ENCODE data around the gene GMIP.
A peak's percentile ranks its signal among the peaks of the same experiment; 100 is the strongest.

The GMIP gene

GRCh38 chr19:19659646-19660245 lies 16.3 kb upstream of the GMIP start:
- no peak for DNase-seq (ENCODE audit: low spot score)

DNA sequence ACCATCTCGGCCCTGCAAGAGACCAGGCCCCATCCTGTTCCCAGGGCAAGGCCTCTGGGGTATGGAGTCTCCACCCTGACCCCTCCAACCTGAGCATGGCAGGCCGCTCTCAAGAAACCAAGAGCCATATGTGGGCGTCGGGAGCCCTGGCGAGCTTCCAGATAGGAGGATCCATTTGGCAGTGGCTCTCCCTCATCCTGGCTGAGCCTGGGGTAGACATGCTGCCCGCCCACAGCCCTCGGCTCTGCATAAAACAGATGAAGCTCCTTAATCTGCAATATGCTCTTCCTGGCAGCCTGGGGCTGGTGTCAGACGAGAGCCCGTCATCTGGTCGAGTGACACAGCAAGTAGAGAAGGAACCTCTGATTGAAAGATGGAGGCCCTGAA lies 13.9 kb upstream of the GMIP start:
- DNase-seq (ENCODE audit: low spot score), result peak; percentile 7

- peak; percentile 4 for DNase-seq (ENCODE audit: low spot score)
Measured at GRCh38 chr19:19656451-19657396, 13.3 kb upstream of the GMIP start.

- DNase-seq (ENCODE audit: low spot score), result peak; percentile 6
Measured at GRCh38 chr19:19655641-19656343, 12.3 kb upstream of the GMIP start.

- DNase-seq (ENCODE audit: low spot score), result no peak
Measured at GRCh38 chr19:19655051-19655594, 11.7 kb upstream of the GMIP start.

DNA sequence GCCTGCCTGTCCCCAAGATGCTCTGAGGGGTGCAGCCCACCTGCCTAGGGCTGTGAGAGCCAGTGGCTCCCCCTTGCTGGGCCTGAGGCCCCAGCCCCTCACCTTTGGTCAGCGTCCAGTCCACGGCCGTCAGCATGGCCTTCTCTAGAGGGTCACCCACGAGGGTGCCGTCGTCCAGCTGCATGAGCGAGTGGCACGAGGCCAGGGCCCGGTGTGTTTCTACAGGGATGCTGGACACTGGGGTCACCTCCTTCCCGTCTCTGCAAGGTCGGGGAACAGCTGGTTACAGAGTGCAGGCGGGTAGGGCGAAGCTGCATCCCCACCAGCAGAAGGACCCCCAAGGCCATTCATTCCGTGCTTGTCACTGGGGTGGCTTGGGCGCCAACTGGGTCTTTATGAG lies 11.0 kb upstream of the GMIP start:
- no peak for DNase-seq (ENCODE audit: low spot score)

- DNase-seq (ENCODE audit: low spot score), result no peak
Measured at GRCh38 chr19:19653597-19654147, 10.2 kb upstream of the GMIP start.

DNA sequence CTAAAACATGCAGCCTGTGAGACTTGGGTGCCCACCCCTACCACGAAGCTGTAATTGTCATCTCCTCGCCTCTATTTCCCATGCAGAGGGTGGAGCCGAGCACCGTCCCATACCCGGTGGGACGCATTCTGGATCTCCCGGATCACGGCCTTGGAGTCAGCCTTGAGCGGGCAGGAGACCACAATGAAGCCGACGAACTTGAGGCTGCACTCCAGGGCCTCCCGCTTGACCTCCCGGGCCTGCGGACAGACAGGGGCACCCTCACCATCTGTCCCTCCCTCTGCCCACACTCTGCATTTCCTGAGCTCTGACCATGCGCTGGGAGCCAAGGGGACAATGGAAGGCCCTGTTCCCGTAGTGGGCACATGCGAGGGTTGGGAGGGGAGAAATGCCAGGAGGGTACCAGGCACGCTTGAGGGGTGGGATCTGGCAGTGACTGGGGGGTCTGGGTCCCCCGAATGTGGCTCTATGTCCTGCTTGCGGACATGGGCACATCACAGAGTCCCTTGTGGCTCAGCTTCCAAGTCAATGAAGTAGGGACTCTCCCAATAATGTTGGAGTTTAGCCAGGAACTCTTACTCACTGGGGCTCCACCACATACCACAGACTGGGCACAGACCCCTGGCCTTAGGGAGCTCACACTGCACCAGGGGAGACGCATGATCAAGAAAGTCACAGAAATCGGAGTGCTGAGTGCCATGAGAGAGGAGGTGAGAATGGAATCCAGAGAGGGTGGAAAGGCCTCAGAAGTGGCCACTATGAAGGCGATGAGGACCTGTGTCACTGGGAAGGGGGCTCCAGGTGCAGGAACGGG lies 9.2 kb upstream of the GMIP start:
- no peak for DNase-seq (ENCODE audit: low spot score)

DNA sequence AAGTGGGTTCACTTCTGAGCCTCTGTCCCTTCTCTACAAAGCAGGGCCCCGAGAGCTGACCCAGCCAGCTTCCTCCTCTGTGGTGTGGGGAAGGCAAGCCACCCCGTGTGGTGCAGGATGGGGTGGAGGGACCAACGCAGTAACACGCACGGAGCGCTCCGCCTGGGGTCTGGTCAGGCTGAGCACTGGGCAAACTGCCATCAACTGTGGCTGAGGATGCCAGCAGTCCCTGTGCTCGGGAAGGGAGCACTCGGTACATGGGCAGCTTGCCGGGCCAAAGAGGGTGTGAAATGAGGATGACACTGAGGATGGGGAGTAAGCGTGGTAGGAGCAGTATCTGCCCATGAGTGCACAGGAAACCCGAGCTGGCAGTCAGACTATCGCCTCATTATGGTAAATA lies 7.6 kb upstream of the GMIP start:
- no peak for DNase-seq (ENCODE audit: low spot score)

- no peak for DNase-seq (ENCODE audit: low spot score)
Measured at GRCh38 chr19:19650331-19650730, 6.9 kb upstream of the GMIP start.

DNA sequence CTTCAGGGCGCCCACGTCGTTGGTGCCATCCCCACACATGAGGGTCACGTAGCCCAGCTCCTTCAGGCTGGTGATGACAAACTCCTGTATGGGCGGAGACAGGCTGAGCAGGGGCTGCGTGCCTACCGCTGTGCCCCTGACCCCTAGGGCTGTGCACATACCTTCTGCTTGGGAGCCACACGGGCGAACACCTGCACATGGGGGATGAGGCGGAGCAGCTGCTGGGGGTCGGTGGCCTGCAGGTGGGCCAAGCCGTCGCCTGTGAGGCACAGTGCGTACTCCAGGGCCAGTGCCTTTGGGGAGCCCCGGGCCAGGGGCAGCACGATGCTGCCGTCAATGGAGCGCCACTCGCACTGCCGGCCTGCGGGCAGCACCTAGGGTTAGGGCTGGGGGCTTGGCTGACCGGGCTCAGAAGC lies 6.1 kb upstream of the GMIP start:
- DNase-seq (ENCODE audit: low spot score), result no peak

DNA sequence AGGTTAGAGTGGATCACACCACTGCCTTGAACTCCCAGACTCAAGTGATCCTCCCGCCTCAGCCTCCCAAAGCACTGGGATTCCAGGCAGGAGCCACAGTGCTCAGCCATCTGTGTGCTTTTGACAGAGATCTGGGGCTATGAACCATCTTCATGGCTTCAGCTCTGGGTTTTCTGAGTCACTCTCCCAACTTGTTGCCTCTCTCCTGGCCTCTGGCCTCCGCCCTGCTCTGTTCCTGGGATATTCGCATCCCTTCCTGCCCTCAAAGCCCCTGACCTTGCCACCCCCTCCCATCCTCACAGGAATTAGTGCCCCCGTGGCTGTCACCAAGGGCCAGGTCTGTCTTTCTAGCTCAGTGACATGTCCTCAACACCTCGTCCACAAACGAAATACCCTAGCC lies 5.7 kb upstream of the GMIP start:
- DNase-seq (ENCODE audit: low spot score), result no peak

DNA sequence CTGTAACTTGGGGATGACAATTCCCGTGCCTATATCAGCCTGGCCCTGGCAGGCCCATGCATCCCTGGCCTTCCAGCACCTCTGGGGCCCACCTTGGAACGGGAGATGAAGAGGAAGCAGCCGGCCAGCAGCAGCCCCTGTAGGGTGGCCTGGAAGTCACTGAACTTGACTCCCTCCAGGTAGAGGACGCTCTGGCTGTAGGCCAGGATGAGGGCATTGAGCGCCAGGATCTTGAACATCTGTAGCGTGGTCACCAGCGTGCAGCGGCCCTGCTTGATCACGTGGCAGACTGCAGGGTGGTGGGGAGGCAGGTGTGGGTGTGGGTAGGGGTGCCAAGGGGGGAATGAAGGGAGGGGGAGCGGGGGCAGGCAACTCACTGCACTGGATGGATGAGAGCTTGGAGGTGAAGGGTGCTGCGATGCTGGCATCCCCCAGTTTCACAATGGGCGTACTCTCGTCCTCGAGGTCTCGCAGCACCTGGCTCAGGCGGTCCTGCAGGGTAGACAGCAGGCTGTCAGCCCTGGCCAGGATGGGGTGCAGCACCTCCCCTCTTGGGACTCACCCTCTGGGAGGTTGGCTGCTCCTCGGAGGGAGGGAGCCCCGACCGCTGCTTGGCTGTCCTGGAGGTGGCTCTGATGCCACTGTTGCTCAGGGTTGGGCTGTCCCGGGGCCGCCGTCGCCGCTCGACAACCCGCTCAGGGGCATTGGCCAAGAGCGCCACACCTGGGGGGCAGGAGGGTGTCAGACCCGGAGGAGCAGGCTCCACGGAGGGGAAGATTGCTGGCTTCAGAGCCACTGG lies 3.8 kb upstream of the GMIP start:
- DNase-seq (ENCODE audit: low spot score), result no peak

- DNase-seq (ENCODE audit: low spot score), result no peak
Measured at GRCh38 chr19:19645233-19645870, 1.9 kb upstream of the GMIP start.

DNA sequence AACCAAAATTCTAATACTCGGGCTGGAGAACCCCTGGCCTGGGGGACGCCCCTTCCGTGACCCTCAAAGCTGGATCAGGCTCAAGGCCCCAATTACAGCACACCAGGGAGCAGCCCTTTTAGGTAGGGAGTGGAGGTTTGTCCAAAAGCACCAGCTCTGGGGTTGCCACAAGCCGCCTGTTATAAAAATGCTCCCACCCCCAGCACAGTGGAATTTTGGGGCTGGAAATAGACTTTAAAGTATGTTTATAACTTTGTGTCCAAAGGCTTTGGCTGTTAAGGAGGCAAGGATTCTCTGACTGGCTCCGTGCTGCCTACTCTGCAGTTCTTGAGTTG lies 564 bp upstream of the GMIP start:
- DNase-seq (ENCODE audit: low spot score), result no peak

DNA sequence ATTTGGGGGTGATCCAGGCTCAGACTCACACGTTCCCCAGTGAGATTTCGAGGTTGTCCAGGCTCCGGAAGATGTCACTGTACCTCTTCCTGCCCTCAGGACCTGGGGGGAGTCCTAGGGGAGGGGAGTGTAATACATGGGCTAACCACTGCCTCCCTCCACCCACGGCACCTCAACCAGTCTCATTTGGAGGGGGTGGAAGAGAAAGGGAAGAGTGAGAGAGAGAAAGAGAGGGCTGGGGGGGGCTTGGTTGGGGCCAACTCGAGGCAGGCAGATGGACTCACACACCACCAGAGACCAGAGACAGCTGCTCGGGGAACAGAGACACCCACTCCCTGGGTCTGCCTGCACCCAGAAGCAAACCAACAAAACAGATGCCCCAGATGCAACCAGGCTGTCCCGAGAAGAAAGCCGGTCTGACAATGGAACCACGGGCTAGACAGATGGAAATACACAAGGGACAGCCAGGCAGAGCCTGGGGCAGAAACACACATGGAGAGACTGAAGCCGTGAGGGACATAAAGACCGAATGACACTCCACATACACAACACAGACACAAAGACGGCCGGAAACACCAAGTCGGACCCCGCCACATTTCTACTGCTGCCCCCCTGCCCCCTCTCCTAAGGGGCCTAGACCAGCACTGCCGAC lies 825 bp downstream of the GMIP start:
- DNase-seq (ENCODE audit: low spot score), result peak; percentile 42

GRCh38 chr19:19637523-19638251 lies 5.8 kb downstream of the GMIP start:
- no peak for DNase-seq (ENCODE audit: low spot score)

DNA sequence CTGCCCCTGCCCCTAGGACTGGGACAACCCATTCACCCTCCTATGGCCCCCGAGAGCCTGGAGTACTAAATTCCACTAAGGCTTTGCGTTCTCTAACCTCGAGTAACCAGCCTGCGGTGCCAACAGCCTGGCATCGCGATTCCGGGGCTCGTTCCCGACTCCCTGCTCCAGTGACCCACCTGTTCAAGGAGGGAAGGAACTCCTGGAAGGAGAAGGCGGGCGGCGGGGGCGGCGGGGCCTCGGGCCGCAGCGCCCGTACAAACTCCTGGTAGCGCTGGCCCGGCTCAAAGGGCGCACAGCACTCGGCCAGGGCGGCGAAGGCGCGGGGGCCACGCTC lies 6.3 kb downstream of the GMIP start:
- no peak for DNase-seq (ENCODE audit: low spot score)

DNA sequence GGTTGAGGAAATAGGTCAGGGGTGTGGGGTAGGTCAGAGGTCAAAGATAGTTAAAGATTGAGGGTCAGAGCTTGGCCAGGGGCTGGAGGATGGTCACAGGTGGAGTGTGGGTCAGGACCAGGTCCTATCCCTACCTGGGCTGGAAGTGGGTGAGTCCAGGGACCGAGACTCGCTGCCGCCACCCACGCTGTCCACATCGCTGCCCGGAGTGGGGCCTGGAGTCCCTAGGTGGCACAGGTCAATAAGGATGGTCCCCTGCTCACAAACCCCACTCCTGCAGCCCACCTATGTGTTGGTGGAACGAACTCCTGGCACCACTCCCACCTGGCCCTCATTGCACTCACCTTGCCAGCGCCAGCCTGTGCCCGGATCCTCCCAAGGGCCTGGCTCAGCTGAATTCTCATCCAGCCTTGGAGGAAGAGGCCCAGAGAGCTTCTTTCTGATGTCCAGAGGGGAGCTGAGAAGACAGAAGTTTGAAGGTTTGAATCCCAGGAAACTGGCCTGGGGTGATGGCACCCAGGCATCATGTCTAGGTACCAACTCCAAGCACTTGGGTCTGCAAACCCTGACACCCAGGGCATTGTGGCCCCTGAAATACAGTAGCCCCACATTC lies 6.8 kb downstream of the GMIP start:
- no peak for DNase-seq (ENCODE audit: low spot score)

Data from AG20443 (cell line).